SKM-1 (cell line): ENCODE results near the gene ALOXE3.

Experiments used
- DNase-seq: peaks from one replicate; lab custom pipeline; 2025; ENCODE audit not compliant: unreplicated experiment; lab: John Stamatoyannopoulos, UW

The ALOXE3 gene

DNA sequence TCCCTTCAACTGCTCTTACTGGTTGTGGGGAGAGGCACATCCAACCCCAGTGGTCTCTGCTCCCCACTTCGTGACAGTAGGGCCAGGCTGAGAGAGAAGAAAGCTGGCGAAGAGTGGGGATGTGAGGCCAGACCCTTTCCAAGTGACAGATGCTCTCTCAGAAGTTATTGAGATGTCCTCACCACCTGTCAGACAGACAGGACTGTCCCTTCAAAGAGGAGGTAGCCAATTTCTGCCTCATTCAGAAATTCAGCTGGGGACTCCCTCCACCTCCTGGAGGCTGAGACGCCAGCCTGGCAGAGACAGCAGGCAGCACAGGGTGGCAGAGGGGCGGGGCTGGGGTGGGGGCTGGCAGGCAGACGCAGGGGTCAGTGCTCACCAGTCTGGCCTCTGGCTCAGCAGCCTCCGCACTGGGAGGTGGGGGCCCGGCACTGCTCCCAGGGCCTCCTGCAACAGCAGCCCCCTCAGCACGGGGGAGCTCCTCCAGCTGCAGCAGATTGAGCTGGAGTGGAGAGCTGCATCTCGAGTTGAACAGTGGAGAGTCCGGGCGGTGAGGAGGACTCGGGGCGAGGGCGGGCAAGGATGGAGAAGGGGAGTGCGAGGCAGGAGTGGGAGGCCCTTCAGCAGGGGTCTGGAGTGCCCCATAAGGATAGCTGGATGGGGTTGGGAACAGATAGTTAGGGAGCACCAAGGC, 24.7 kb upstream of the ALOXE3 start:
- DNase-seq: no peak

DNA sequence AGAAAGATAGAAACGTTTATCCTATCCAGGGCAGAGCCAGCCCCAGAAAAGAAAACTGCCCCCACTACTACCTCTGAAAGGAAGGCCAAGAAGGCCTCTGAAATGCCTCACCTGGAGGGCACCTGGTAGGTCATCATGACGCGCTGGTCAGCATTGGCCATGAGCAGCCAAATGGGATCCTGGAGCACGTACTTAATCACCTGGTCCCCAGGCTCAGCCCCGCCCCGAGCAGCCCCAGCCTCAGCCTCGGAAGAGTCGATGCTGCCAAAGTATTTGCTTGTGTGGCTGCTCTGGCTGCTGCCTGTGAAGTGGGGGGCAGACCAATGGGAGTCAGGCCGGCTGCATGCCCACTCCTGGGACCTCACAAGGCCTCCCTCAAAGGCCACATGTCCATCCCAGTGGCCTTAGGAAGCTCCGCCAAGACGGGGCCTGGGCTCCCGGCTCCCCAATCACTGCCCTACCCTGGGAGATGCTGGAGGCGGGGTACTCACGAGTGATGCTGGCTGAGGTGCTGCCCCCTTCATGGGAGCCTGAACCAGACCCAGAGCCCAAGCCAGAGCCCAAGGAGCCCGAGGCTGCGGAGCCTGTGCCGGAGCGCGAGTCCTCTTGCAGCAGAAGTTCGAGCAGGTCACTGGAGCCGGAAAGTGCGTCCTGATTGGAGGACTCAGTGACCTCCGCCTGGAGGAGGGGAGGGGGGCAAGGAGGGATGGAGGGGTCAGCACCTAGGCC, 24.0 kb upstream of the ALOXE3 start:
- DNase-seq: no peak

DNA sequence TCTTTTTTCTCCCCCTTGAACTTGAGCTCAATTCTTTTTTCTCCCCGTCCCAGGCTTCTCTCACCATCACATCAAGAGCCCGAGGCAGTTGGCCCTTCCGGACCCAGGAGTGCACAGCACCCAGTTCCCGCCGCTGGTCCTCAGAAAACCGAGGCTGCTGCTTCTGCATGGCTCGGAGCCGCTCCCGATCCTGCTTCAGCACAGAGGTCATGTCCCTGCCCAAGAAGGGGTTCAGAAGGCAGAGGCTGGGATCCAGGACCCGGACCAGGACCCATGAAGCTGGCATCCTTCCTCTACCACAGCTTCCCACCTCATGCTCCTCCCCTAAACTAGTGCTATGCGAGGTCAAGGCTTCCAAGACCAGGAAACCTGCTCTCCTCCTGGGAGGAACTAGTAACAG, 23.4 kb upstream of the ALOXE3 start:
- DNase-seq: no peak

DNA sequence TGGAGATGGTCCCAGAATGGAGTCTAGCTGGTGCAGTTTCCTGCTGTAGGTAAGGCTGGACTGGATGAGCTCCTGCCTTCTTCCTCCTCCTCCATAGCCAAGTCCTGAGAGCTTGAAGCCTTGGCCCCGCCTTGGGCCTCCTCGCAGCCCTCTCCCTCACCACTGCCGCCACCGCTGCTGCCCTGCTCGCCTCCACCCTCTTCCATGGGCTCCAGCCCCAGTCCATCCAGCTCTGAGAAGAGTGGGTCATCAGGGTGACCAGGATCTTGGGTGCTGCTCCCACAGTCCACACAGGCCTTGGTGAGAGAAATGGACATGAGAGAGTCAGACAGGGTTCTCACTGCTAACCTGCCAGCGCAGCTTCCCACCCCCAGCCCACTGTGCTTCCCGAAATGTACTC, 22.7 kb upstream of the ALOXE3 start:
- DNase-seq: no peak

GRCh38 chr17:8140065-8141029, 22.0 kb upstream of the ALOXE3 start:
- no peak for DNase-seq

DNA sequence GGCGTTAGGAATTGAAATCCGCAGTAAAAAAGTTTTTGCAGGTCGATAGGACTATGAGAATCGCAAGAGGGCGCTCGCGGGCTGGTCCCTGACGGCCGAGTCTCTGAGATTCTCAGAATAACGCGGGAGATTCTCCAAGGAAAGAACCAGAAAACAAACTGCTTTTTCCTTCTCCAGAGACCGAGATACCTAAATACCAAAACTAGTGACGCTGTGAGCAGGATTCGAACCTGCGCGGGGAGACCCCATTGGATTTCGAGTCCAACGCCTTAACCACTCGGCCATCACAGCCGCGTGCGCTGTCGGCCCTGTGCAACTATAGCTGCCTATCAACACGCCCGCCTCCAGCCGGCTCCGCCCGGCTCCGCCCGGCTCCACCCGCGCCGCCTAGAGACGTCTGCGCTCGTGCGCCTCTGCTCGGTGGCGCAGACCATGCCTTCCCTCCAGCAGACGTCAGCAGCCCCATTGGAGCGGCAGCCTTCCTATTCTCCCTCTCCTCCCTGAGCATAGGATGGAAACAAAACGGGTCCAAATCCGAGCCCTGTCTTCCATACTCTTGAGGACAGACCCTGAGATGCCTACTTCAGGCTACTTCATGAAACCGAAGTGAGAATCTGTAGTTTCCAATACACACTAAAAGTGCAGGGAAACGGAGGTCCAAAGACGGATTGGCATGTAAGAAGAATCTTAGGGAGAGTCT, 20.5 kb upstream of the ALOXE3 start:
- DNase-seq: peak; percentile 65

GRCh38 chr17:8138374-8138671, 20.0 kb upstream of the ALOXE3 start:
- DNase-seq: no peak

DNA sequence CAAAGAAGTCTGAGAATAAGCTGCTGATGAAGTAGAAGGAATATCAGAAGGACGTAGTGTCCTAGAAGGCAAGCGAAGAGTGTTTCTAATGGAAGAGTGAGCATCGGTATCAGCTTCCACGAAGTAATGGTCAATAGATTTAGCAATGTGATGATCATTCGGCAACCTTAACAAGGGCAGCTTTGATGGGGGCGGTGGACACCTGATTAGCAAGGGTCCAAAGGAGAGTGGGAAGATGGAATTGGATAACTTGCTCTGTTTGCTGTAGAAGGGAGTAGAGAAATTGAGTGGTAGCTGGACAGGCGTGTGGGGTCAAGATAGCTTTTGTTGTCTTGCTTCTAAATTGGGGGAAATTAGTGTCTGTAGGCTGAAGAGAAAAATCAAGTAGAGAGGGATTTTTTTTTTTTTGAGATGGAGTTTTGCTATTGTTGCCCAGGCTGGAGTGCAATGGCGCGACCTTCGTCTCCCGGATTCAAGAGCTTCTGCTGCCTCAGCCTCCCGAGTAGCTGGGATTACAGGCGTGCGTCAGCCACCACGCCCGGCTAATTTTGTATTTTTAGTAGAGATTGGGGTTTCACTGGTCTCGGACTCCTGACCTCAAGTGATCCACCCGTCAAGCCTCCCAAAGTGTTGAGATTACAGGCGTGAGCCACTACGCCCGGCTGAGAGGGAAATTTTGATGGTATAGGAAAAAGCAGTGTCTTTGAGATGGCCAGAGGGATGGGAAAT, 19.5 kb upstream of the ALOXE3 start:
- no peak for DNase-seq

DNA sequence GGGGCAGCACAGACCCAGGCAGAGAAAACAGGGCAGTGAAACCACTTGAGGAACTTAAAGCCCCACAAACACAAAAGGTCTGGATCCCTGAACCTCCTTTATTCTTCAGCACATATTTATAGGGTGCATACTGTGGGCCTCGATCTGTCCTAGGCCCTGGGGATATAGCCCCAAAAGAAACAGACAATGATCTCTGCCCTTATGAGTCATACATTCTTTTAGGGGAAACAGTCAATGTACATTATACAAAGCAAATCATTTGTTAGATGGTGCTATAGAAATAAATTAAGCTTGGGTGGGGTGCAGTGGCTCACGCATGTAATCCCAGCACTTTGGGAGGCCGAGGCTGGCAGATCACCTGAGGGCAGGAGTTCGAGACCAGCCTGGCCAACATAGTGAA, 15.6 kb upstream of the ALOXE3 start:
- DNase-seq: no peak

DNA sequence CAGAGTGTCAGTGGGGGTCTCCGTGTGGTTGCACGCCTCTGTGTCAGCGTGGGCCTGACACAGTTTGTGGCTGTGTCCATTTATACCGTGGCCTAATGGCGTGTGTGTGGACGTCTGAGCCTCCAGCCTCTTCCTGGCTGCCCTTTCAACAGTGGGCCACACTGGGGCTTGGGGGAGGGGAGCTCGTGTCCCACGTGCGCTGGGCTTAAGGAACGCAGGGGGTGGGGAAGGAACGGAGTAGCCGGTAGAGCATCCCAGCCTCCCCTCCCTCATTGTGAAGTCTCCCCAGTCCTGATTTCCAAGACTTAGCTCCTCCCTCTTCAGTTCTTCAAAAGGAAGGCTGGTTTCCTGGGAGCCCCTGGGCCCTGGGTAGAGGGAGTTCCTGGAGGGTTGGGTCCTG, 15.1 kb upstream of the ALOXE3 start:
- DNase-seq: no peak

DNA sequence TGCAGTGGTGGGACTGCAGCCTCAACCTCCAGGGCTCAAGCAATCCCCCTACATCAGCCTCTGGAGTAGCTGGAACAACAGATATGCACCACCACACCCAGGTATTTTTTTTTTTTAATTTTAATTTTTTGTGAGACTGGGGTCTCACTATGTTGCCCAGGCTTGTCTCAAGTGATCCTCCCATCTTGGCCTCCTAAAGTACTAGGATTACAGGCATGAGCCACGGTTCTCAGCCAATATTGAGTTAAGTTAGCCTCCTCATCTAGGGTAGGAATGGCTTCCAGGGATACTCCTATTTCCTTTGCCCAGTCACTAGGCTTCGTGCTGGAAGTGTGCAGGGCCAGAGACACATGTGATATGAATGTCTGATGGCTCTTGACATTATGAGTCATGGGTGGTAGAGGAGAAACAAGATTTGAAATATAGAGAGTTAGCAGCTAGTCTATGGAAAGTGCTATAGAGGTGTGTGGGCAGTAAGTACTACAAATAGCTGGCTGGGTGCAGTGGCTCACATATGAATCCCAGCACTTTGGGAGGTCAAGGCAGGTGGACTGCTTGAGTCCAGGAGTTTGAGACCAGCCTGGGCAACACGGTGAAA, 13.6 kb upstream of the ALOXE3 start:
- no peak for DNase-seq

- no peak for DNase-seq
These were observed 9.9 kb upstream of the ALOXE3 start for GRCh38 chr17:8128125-8128784.

GRCh38 chr17:8126491-8127066, 8.3 kb upstream of the ALOXE3 start:
- DNase-seq: no peak

GRCh38 chr17:8125947-8126490, 7.7 kb upstream of the ALOXE3 start:
- DNase-seq: no peak

GRCh38 chr17:8125154-8125946, 7.0 kb upstream of the ALOXE3 start:
- DNase-seq: no peak

- DNase-seq: no peak
These were observed 6.2 kb upstream of the ALOXE3 start for GRCh38 chr17:8124350-8125153.

DNA sequence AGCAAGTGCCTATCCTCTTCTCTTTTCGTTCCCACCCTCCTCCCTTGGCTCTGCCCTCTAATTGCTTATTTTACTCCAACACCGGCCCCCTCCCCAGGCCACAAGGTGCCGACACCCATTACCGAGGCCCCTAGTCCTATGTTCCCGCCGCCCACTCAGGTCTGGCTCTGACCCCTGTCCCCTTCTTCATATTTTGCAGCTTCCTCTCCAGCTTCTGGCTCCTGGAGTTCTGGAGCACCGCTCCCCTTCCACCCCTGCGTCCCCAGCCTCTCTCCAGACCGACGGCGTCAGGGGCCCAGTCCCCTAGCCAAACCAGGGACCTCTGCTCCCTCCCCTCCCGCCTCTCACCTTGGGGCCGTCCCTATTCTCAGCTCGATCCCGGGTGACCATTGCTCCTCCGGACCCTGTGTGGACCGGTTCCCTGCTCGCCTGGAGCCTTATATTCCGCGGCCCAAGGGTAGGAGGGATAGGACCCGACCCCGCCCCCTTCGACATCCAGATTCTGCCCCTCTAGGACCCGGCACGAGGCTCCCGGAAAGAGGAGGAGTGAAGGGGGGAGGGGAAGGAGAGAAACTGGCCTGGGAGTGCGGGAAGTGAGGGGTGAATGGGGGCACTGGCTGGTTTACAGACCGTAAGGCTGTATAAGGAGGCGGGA, 5.5 kb upstream of the ALOXE3 start, which contains the start of gene HES7:
HES7 (minus strand) TSS at position 412 of the 655 bp plus-strand sequence; CDS start at position 390, 22 bp downstream.
- no peak for DNase-seq
